SK-N-MC (cell line): ENCODE data around the gene HHAT.

ENCODE experiments used
- DNase-seq: peaks from one replicate; pipeline ENCODE4 v3.0.0-alpha.2; 2011; ENCODE audit warnings: low read depth, low spot score
- H3K27ac ChIP-seq: fragments of 200-600 bp; sonication (generic); 2 replicates; pipeline ENCODE4 v1.5.1; 2016; ENCODE audit warnings: mixed run types
- H3K36me3 ChIP-seq: fragments of 200-600 bp; sonication (generic); 2 replicates; pipeline ENCODE4 v1.6.1; 2017; ENCODE audit warnings: antibody characterized with exemption, low read length, mixed read lengths; ENCODE audit not compliant: insufficient read depth
- H3K4me3 ChIP-seq: fragments of 200-600 bp; sonication (generic); 2 replicates; pipeline ENCODE4 v1.5.1; 2016
- H3K9ac ChIP-seq: fragments of 200-600 bp; sonication (generic); 2 replicates; pipeline ENCODE4 v1.8.0; 2017; ENCODE audit warnings: mixed run types, mixed read lengths; ENCODE audit not compliant: insufficient read length
- H3K9me3 ChIP-seq: fragments of 200-600 bp; sonication (generic); 2 replicates; pipeline ENCODE4 v1.6.1; 2017; ENCODE audit warnings: low read depth, mild to moderate bottlenecking, antibody characterized with exemption, low read length, moderate library complexity, mixed read lengths
- EZH2 ChIP-seq: fragments of 200-600 bp; sonication (generic); IDR thresholded peaks from one replicate; pipeline ENCODE4 v1.6.1; 2017; ENCODE audit warnings: antibody characterized with exemption
- FOXP2 ChIP-seq: optimal IDR thresholded peaks from 2 replicates; pipeline ENCODE3; 2011; ENCODE audit warnings: mild to moderate bottlenecking, moderate library complexity; ENCODE audit not compliant: insufficient read depth; ENCODE audit errors: extremely low read length, control extremely low read depth
- POLR2AphosphoS5 ChIP-seq: IDR thresholded peaks from 2 replicates; pipeline ENCODE4 v1.6.1; 2012; ENCODE audit warnings: mild to moderate bottlenecking, low read depth, low read length, borderline replicate concordance

Gene HHAT

DNA sequence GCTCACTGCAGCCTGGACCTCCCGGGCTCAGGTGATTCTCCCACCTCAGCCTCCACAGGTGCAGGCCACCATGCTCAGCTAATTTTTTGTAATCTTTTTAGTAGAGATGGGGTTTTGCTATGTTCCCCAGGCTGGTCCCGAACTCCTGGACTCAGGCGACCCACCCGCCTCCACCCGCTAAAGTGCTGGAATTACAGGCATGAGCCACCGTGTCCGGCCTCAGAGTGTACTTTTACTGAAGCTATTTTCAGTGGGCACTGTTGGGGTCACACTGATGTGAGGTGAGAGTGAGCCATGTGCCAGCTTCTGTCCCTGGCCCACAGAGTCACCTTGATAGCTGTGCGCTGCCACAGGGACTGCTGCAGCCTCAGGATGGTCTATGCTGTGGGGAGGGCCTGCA, 25.3 kb upstream of the HHAT start:
- H3K27ac ChIP-seq = no peak overlapping the region
- no peak for TF ChIP-seq FOXP2
- no peak for TF ChIP-seq POLR2AphosphoS5
- DNase-seq = no peak
- H3K9me3 ChIP-seq = no peaks in the 10 kb centered on the region
- no peak overlapping the region for H3K4me3 ChIP-seq
- no peak overlapping the region for H3K9ac ChIP-seq
- no peaks in the 10 kb centered on the region for H3K36me3 ChIP-seq

DNA sequence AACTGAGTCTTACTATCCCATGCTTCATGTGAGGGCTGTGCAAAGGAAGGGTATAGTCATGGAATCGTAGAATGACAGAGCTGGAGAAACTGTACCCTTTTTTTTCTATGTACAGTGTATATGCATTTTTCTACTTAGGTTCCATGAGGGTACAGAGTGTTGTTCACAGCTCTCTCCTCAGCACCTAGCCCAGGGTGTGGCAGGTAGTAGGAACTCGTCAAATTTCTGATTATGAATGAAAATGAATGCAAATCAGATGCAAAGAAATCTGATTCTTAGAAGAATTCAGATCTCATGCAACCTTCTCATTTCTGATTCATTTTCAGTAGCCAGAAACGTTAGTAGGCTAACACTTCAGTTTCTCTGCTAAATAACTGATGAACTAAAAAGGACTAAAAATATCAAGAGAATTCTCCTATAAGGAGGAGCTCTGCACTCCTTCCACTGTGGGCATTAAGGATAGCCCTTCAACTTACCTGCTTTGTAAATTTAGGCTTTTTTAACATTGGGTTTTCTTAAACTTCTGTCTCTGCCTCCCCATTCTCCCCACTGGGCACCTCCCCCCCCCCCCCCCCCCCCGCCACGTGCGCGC, 18.0 kb upstream of the HHAT start:
- Histone ChIP-seq H3K9ac (no peak overlapping the region), H3K9me3 (no peaks in the 10 kb centered on the region), H3K36me3 (no peaks in the 10 kb centered on the region), H3K27ac (no peak overlapping the region), H3K4me3 (peak overlapping the region; percentile 84)
- TF ChIP-seq POLR2AphosphoS5 = no peak
- no peak for TF ChIP-seq FOXP2
- TF ChIP-seq EZH2 = no peak
- DNase-seq = no peak

DNA sequence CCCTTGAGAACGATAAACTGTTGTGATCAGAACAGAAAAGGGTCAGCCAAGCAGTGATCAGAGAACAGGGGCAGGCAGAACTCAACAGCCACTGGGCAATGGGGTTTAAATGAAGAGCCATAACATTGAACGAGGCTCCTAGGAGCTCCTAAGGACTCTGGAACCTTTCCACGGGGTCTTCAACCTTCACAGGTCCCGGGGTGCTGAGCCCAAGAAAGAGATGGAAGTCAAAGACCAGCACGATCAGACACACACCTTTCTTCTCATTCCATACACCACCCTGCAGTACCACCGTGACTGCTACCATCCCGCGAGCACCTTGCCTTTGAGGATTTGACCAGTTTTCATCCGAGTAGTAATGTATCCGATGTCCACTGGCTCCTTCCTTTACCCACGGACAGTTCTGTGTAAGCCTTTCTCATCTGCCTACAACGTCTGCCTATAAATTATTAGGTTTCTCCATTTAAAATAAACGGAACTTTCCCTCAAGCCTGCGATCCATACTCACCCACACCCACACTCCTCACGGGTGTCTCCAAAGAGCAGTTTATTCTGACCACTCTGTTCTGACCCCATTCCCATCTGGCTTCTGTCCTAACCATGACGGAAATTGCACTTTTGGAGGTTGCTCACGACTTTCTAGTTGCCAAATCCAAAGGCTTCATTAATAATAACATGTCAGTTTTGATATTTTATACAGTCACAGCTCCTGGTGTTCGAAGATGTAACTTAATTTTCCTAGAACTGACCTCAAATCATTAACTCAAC, 16.8 kb upstream of the HHAT start:
- H3K4me3 ChIP-seq = peak overlapping the region; percentile 84
- DNase-seq = no peak

DNA sequence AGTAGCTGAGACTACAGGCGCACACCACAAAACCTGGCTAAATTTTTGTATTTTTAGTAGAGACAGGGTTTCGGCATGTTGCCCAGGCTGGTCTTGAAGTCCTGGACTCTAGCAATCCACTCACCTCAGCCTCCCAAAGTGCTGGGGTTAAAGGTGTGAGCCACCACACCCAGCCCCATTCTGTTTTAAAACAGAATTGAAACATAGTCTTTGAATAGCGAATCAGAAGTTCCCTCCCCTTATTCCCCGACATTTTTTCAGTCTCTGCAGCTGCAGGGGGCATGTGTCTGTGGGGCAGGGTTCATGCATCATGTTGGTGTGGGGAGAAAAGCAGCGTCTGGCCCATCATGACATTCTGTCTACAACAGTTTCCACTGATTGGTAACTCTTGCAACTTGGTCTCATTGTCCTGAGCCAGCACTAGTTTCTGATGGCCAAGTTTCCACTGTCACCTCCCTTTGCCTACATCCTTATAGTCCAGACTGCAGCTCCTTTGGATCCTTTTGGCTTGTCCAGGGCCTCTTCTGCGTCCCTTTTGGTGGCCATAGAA, 15.6 kb upstream of the HHAT start:
- H3K9me3 ChIP-seq = no peaks in the 10 kb centered on the region
- H3K36me3 ChIP-seq = no peaks in the 10 kb centered on the region
- no peak overlapping the region for H3K27ac ChIP-seq
- TF ChIP-seq POLR2AphosphoS5 (no peak), FOXP2 (no peak), EZH2 (no peak)
- no peak for DNase-seq
- H3K9ac ChIP-seq = no peak overlapping the region
- no peak overlapping the region for H3K4me3 ChIP-seq

More for the DNA sequence above, 16.8 kb upstream of the HHAT start:
- Histone ChIP-seq H3K9ac (peak overlapping the region; percentile 60), H3K9me3 (no peaks in the 10 kb centered on the region), H3K36me3 (no peaks in the 10 kb centered on the region), H3K27ac (no peak overlapping the region)
- no peak for TF ChIP-seq EZH2
- TF ChIP-seq POLR2AphosphoS5 = no peak
- no peak for TF ChIP-seq FOXP2

DNA sequence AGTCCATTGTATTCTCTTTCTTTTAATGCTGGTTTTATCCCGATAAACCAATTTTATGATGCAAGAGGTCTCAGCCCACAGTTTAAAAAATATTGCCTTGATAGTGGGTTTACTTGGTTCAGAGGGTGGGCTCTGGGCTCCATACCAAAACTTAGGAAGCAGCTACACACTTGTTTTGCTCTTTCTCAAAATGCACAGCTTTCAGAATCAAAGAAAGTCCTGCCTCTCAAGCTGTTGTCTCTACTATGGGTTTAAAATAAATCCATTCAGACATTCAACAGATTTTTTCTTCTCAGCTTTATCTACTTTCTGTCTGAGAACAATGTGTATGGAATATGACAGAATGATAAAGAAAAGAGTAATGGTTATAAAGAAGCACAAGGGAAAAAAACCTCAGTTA, 14.8 kb upstream of the HHAT start:
- no peaks in the 10 kb centered on the region for H3K9me3 ChIP-seq
- no peaks in the 10 kb centered on the region for H3K36me3 ChIP-seq
- no peak overlapping the region for H3K9ac ChIP-seq
- TF ChIP-seq POLR2AphosphoS5 (no peak), EZH2 (no peak), FOXP2 (no peak)
- no peak for DNase-seq
- H3K4me3 ChIP-seq = no peak overlapping the region
- no peak overlapping the region for H3K27ac ChIP-seq

DNA sequence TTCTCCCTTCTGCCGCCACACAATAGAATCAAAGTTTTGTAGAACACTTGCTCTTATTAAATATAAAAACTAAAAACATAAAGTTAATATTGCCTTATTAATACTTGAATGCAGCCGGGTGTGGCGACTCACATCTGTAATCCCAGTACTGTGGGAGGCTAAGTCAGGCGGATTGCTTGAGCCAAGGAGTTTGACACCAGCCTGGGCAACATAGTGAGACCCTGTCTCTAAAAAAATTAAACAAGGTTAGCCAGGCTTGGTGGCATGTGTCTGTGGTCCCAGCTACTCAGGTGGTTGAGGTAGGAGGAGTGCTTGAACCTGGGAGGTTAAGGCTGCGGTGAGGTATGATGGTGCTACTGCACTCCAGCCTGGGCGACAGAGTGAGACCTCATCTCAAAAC, 13.2 kb upstream of the HHAT start:
- H3K4me3 ChIP-seq = no peak overlapping the region
- H3K9ac ChIP-seq = no peak overlapping the region
- no peak for DNase-seq
- TF ChIP-seq POLR2AphosphoS5 = no peak
- no peak for TF ChIP-seq FOXP2
- TF ChIP-seq EZH2 = no peak
- no peak overlapping the region for H3K27ac ChIP-seq
- H3K36me3 ChIP-seq = no peaks in the 10 kb centered on the region
- H3K9me3 ChIP-seq = no peaks in the 10 kb centered on the region

DNA sequence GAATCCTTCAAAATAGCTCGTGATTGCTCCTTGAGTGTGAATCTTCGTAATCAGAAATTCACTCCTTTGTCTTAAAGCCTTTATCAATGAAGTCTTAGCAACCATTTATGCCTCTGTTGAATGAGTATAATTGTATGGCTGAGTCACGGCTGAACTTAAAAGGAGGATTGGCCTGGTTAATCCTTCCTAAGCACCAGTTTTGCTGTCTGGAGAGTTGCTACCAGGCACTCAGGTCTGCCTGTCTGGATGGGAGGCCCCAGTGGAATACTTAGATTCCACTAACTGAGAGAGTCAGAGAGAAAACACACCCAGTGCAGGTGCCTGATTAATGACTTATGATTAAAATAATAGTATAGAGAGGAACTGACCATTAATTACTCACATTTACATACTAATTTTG, 7.6 kb upstream of the HHAT start:
- Histone ChIP-seq H3K36me3 (no peaks in the 10 kb centered on the region), H3K4me3 (no peak overlapping the region), H3K9me3 (no peaks in the 10 kb centered on the region), H3K27ac (no peak overlapping the region), H3K9ac (no peak overlapping the region)
- TF ChIP-seq POLR2AphosphoS5 (no peak), EZH2 (no peak), FOXP2 (no peak)
- no peak for DNase-seq

DNA sequence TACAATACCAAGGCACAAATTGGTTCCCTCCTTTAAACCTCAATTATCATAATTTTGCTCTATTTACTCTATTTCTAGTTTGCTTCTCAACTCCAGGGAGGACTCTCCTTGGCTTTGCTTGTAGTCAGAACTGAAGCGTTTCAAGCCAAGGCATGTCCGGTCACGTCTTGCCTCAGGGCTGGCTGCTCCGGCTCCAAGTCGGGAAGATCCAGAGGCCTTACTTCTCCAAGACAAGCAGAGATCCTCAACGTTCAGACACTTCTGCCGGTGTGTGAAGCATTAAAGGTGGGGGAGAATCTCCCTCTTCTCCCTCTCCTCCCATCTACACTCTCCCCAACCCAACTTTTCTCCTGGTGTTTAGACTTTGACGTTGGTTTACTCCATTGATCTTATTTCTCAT, 7.2 kb upstream of the HHAT start:
- TF ChIP-seq POLR2AphosphoS5 (no peak), FOXP2 (no peak), EZH2 (no peak)
- Histone ChIP-seq H3K27ac (no peak overlapping the region), H3K4me3 (no peak overlapping the region), H3K36me3 (no peaks in the 10 kb centered on the region), H3K9ac (no peak overlapping the region), H3K9me3 (no peaks in the 10 kb centered on the region)
- no peak for DNase-seq
